Measurements from ENCODE around the gene ATP8B1.

DNA sequence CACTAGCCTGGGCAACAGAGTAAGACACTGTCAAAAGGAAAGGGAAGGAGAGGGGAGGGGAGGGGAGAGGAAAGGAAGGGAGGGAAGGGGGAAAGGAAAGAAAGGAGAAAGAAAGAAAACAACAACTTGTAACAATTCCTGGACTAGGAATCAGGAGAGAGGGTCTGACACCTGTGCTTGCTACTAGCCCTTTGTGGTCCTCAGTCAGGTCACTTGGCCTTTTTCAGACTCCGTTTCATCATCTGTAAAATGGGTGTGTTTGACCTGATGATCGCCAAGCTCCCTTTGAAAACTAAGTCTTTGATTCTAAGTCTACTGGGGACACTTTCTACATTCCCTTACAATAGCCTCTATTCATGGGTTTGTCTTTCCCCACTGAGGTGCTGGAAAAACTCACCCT, 11.4 kb upstream of the ATP8B1 start:
- TF ChIP-seq EP300 (IDR thresholded peaks at IDR 0.05; ENCODE audit: borderline replicate concordance), result no peak
- no peak for TF ChIP-seq NFIC (IDR thresholded peaks at IDR 0.05)

Measured in Ishikawa (cell line).